Smooth muscle cell (in vitro differentiated cells): Measurements from ENCODE around the gene UVSSA. TPM values are rescaled to one million over a fixed set of nuclear protein-coding genes. Genes with fewer than 3 reads are reported as not detected.

Source experiments
- DNase-seq: peaks from one replicate; lab custom pipeline; 2025; ENCODE audit not compliant: unreplicated experiment; lab: John Stamatoyannopoulos, UW
- H2AFZ ChIP-seq: fragments of 200-600 bp; sonication (generic); 2 replicates; pipeline ENCODE4 v1.6.0; 2016; ENCODE audit warnings: antibody characterized with exemption, low read depth, mild to moderate bottlenecking
- H3F3A ChIP-seq: fragments of 200-600 bp; sonication (generic); 2 replicates; pipeline ENCODE4 v1.6.0; 2017; ENCODE audit warnings: antibody characterized with exemption, low read depth
- H3K27ac ChIP-seq: fragments of 200-600 bp; sonication (generic); 2 replicates; pipeline ENCODE4 v1.5.1; 2016; ENCODE audit warnings: low read depth, mild to moderate bottlenecking
- H3K27me3 ChIP-seq: fragments of 200-600 bp; sonication (generic); 2 replicates; pipeline ENCODE4 v1.6.1; 2016; ENCODE audit warnings: low read depth, mild to moderate bottlenecking
- H3K36me3 ChIP-seq: fragments of 200-600 bp; sonication (generic); 2 replicates; pipeline ENCODE4 v1.5.1; 2016; ENCODE audit warnings: low read depth
- H3K4me1 ChIP-seq: fragments of 200-600 bp; sonication (generic); 2 replicates; pipeline ENCODE4 v1.5.1; 2016; ENCODE audit warnings: low read depth
- H3K4me2 ChIP-seq: fragments of 200-600 bp; sonication (generic); 2 replicates; pipeline ENCODE4 v1.6.0; 2016; ENCODE audit warnings: mild to moderate bottlenecking
- H3K4me3 ChIP-seq: fragments of 200-600 bp; sonication (generic); 2 replicates; pipeline ENCODE4 v1.5.1; 2016; ENCODE audit warnings: mild to moderate bottlenecking
- H3K79me2 ChIP-seq: fragments of 200-600 bp; sonication (generic); 2 replicates; pipeline ENCODE4 v1.6.0; 2016; ENCODE audit warnings: low read depth, mild to moderate bottlenecking
- H3K9ac ChIP-seq: fragments of 200-600 bp; sonication (generic); 2 replicates; pipeline ENCODE4 v1.6.0; 2016; ENCODE audit warnings: low read depth
- H3K9me3 ChIP-seq: fragments of 200-600 bp; sonication (generic); replicated peaks from 2 replicates; pipeline ENCODE4 v1.5.1; 2016; ENCODE audit warnings: low read depth
- H4K20me1 ChIP-seq: fragments of 200-600 bp; sonication (generic); 2 replicates; pipeline ENCODE4 v1.6.0; 2016; ENCODE audit warnings: low read depth
- CTCF ChIP-seq: fragments of 200-600 bp; sonication (generic); IDR thresholded peaks from 2 replicates; pipeline ENCODE4 v1.5.1; 2017; ENCODE audit warnings: borderline replicate concordance, mild to moderate bottlenecking, antibody characterized with exemption; ENCODE audit not compliant: insufficient read depth, poor library complexity, severe bottlenecking
- WGBS: methylation state at CpG from one replicate; pipeline ENCODE4 v1.1.7; 2016; ENCODE audit warnings: low lambda C conversion rate; 5-methylcytosine and 5-hydroxymethylcytosine counted together
- polyA plus RNA-seq: library from polyadenylated mRNA; unstranded; fragments of >200 nt; fragmentation: Nextera tagmentation; extraction: Ambion mirVana; gene quantifications from 2 replicates; pipeline ENCODE4 v1.2.1, GENCODE V29; 2016
- total RNA-seq: library from RNA; depleted of rRNA; stranded (reverse); fragments of >200 nt; gene quantifications from 2 replicates; pipeline ENCODE4 v1.2.3, GENCODE V29; 2014

UVSSA gene
- total and polyA plus RNA-seq, 2 experiments from 2014 or later = 9.0 to 13.0 TPM

DNA sequence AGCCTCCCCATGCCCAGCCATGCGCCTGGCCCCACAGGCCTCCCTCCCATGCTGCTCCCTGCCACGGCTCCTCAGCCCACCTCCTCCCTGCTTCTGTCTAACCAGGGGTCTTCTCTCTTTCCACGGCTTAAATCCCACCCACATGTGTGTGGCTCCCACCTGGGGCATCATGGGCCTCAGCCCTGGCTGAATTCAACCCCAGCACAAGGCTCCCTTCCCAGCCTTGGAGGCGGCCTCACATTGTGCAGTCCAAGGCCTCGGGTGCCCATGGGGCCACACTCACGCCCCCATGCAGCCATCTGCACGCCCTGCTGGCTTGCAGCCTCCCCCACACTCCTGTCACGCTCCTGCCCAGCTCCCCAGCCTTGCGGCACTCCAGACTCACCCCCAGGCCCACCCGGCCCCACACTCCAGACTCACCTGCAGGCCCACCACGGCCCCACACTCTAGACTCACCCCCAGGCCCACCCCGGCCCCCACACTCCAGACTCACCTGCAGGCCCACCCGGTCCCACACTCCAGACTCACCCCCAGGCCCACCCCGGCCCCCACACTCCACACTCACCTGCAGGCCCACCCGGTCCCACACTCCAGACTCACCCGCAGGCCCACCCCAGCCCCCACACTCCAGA lies 30.4 kb upstream of the UVSSA start:
- TF ChIP-seq CTCF = no peak
- Histone ChIP-seq H3K27ac (no peak overlapping the region), H3K79me2 (peaks cover 30% of the 10 kb centered on the region), H2AFZ (no peak overlapping the region), H3K4me1 (no peaks in the 10 kb centered on the region), H3K4me3 (no peak overlapping the region), H3K9me3 (no peaks in the 10 kb centered on the region), H3K36me3 (no peaks in the 10 kb centered on the region), H3F3A (no peaks in the 10 kb centered on the region), H3K4me2 (no peak overlapping the region), H3K27me3 (no peaks in the 10 kb centered on the region), H4K20me1 (peaks cover 53% of the 10 kb centered on the region), H3K9ac (no peak overlapping the region)
- no peak for DNase-seq
- 84% methylated on average over 8 of the region's 16 CpGs for WGBS

DNA sequence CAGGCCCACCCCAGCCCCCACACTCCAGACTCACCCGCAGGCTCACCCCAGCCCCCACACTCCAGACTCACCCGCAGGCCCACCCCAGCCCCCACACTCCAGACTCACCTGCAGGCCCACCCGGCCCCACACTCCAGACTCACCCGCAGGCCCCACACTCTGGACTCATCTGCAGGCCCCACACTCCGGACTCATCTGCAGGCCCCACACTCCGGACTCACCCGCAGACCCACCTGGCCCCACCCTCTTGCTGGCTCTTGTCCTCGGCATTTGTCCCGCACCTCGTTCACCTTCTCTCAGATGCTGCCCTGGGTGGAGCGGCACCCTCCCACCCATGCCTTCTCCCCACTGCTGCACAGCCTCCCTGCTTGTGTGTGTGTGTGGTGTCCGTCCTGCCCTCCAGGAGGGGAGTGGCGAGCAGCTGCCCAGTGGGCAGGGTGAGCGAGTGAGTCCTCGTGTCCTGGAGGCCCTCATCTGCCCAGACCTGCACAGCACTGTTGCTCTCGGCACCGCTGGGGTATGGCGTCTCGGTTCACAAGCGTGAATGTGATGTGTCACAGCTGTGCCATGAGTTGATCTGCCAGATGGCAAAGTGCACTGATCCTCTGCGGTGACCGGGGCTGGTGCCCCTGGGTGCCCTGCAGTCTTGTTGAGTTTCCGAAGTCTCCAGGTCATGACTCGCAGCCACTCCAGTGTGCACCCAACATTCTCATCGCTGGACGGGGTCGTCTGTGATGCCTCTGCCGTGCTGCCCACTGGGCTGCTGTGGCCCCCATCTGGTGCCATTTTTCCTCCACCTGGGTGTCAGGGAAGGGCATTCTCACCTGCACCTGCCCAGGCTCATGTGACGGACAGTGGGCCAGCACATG lies 29.6 kb upstream of the UVSSA start:
- Histone ChIP-seq H3K9me3 (no peaks in the 10 kb centered on the region), H3F3A (no peaks in the 10 kb centered on the region), H3K4me1 (no peaks in the 10 kb centered on the region), H4K20me1 (peaks cover 53% of the 10 kb centered on the region), H3K27ac (no peak overlapping the region), H2AFZ (no peak overlapping the region), H3K4me3 (no peak overlapping the region), H3K9ac (no peak overlapping the region), H3K79me2 (peaks cover 24% of the 10 kb centered on the region), H3K36me3 (no peaks in the 10 kb centered on the region), H3K4me2 (no peak overlapping the region), H3K27me3 (no peaks in the 10 kb centered on the region)
- TF ChIP-seq CTCF = no peak
- 97% methylated on average over 28 of the region's 29 CpGs for WGBS
- DNase-seq = no peak

DNA sequence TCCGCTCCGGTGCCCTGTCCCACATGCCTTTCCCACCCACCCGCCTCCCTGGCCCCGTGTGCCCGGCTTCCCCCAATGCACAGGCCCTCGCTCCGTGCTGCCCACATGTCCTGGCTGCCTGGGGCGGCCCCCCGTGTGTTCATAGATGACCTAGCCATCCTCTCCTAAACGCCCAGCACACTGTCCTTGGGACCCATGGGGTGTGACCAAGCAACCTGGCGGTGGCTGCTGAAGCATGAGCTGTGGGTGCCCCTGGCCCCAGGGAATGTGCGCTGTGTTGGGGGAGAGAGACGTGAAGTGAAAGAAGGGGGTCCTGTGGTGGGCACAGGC lies 29.0 kb upstream of the UVSSA start:
- no peak overlapping the region for H3K4me2 ChIP-seq
- no peaks in the 10 kb centered on the region for H3K36me3 ChIP-seq
- no peak overlapping the region for H3K9ac ChIP-seq
- no peak overlapping the region for H3K27ac ChIP-seq
- no peak overlapping the region for H3K4me3 ChIP-seq
- no peaks in the 10 kb centered on the region for H3K4me1 ChIP-seq
- no peaks in the 10 kb centered on the region for H3K27me3 ChIP-seq
- peaks cover 50% of the 10 kb centered on the region for H4K20me1 ChIP-seq
- H3F3A ChIP-seq = no peaks in the 10 kb centered on the region
- no peak for DNase-seq
- H3K79me2 ChIP-seq = peaks cover 18% of the 10 kb centered on the region
- H2AFZ ChIP-seq = no peak overlapping the region
- WGBS = 97% methylated on average over 11 of the region's 13 CpGs
- TF ChIP-seq CTCF = no peak
- no peaks in the 10 kb centered on the region for H3K9me3 ChIP-seq
